ENCODE data around the gene SPATA31A1.
"Not testable (repeated sequence)": the region's sequence is repeated elsewhere in the genome, so short reads cannot be mapped to it uniquely, and the experiment has no call there.

The SPATA31A1 gene

DNA sequence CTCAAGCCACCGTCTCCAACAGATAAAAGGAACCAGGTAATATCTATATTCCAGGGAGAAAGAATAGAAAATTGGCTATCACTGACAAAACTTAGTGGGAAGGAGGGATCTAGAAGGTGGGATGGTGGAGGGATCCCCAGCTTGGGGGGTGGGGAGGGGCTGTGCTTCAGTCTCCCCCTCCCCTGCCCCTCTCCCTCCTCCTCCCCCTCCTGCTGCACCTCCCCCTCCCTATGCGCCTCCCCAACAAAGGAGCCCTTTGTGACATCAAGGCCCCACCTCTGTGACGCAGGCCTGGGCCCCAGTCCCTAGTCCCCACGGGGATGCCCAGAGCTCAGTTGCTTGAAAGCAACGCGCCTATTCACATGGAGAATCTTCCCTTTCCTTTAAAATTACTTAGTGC, at the start of gene SPATA31A1:
SPATA31A1 (plus strand) TSS at position 301 of the 400 bp plus-strand sequence; CDS start at position 363, 62 bp downstream.
- not testable (repeated sequence) for DNase-seq

GRCh38 chr9:39407261-39408204, 52.1 kb downstream of the SPATA31A1 start:
- DNase-seq, result not testable (repeated sequence)

- not testable (repeated sequence) for DNase-seq
Observed at GRCh38 chr9:39411254-39411940, 55.9 kb downstream of the SPATA31A1 start.

All from NCI-H524 treated with DMSO at 0.1 percent for 48 hours (cell line).